HepG2 (cell line): ENCODE measurements around the gene TPPP2. TPM values are rescaled to one million over a fixed set of nuclear protein-coding genes. Genes with fewer than 3 reads are reported as not detected.

ENCODE experiments used
- E2F1 ChIP-seq: sonication (generic); formaldehyde crosslinking; IDR thresholded peaks from 2 replicates; pipeline ENCODE4 v1.5.0; 2020; ENCODE audit warnings: missing genetic modification reagents
- GPBP1L1 ChIP-seq: sonication (generic); formaldehyde crosslinking; IDR thresholded peaks from 2 replicates; pipeline ENCODE4 v1.5.0; 2020; ENCODE audit warnings: mild to moderate bottlenecking, missing genetic modification reagents
- HES4 ChIP-seq: sonication (generic); formaldehyde crosslinking; IDR thresholded peaks from 2 replicates; pipeline ENCODE4 v1.9.0; 2021; ENCODE audit warnings: mild to moderate bottlenecking, missing genetic modification reagents, borderline replicate concordance
- HNRNPLL ChIP-seq: fragments of 200-400 bp; formaldehyde crosslinking; IDR thresholded peaks from 2 replicates; pipeline ENCODE4 v1.6.1; 2017; ENCODE audit warnings: mild to moderate bottlenecking, low read depth, low read length; ENCODE audit not compliant: poor library complexity, severe bottlenecking
- HOXA9 ChIP-seq: sonication (generic); formaldehyde crosslinking; IDR thresholded peaks from 2 replicates; pipeline ENCODE4 v1.8.1; 2022; ENCODE audit warnings: missing genetic modification reagents, mild to moderate bottlenecking, moderate library complexity, borderline replicate concordance
- NCOA2 ChIP-seq: sonication (generic); formaldehyde crosslinking; IDR thresholded peaks from 2 replicates; pipeline ENCODE4 v1.8.0; 2022; ENCODE audit warnings: inconsistent platforms
- SATB2 ChIP-seq: sonication (generic); formaldehyde crosslinking; IDR thresholded peaks from 2 replicates; pipeline ENCODE4 v1.5.0; 2020; ENCODE audit warnings: missing genetic modification reagents
- SOX6 ChIP-seq, 2 experiments: fragments of 450-650 bp in 1 of 2; sonication (generic) in 1 of 2; formaldehyde crosslinking in 1 of 2; IDR thresholded peaks; 2 replicates each; pipeline versions ENCODE4 v1.4.0 to v1.6.1; 2017 to 2020; ENCODE audit warnings: antibody characterized with exemption in 1 of 2, mild to moderate bottlenecking in 1 of 2, missing genetic modification reagents in 1 of 2
- SRF ChIP-seq: IDR thresholded peaks from 2 replicates; pipeline ENCODE4 v1.6.1; 2011; ENCODE audit warnings: mild to moderate bottlenecking, low read depth, low read length, moderate library complexity
- TBX2 ChIP-seq: sonication (generic); formaldehyde crosslinking; IDR thresholded peaks from 2 replicates; pipeline ENCODE4 v1.5.0; 2020; ENCODE audit warnings: missing genetic modification reagents, mild to moderate bottlenecking, borderline replicate concordance
- UBTF ChIP-seq: sonication (generic); formaldehyde crosslinking; IDR thresholded peaks from 2 replicates; pipeline ENCODE4 v1.4.0; 2020; ENCODE audit warnings: mild to moderate bottlenecking, missing genetic modification reagents
- ZFP90 ChIP-seq: sonication (generic); formaldehyde crosslinking; IDR thresholded peaks from 2 replicates; pipeline ENCODE4 v1.8.0; 2022; ENCODE audit warnings: missing genetic modification reagents, mild to moderate bottlenecking, inconsistent platforms, borderline replicate concordance
- ZNF17 ChIP-seq: sonication (generic); formaldehyde crosslinking; IDR thresholded peaks from 2 replicates; pipeline ENCODE4 v1.5.0; 2020; ENCODE audit warnings: mild to moderate bottlenecking, missing genetic modification reagents
- ZNF326 ChIP-seq: sonication (generic); formaldehyde crosslinking; IDR thresholded peaks from 2 replicates; pipeline ENCODE4 v1.4.0; 2020; ENCODE audit warnings: missing genetic modification reagents, borderline replicate concordance
- ZNF333 ChIP-seq: sonication (generic); formaldehyde crosslinking; IDR thresholded peaks from 2 replicates; pipeline ENCODE4 v1.4.0; 2020; ENCODE audit warnings: mild to moderate bottlenecking, missing genetic modification reagents, borderline replicate concordance
- ZNF749 ChIP-seq: sonication (generic); formaldehyde crosslinking; IDR thresholded peaks from 2 replicates; pipeline ENCODE4 v1.8.0; 2022; ENCODE audit warnings: mild to moderate bottlenecking, missing genetic modification reagents, moderate library complexity, borderline replicate concordance
- ZNF75D ChIP-seq: sonication (generic); formaldehyde crosslinking; IDR thresholded peaks from 2 replicates; pipeline ENCODE4 v1.8.1; 2023; ENCODE audit warnings: missing genetic modification reagents, mild to moderate bottlenecking, borderline replicate concordance
- polyA plus RNA-seq, 8 experiments: library from polyadenylated mRNA; depleted of rRNA in 3 of 8; stranded (reverse) in 7 of 8; unstranded in 1 of 8; fragments of >200 nt; fragmentation: Illumina TruSeq in 4 of 8; extraction: Trizol in 4 of 8; gene quantifications; 2 replicates each; pipeline versions ENCODE4 v1.2.1 to v1.2.3, GENCODE V29; 2011 to 2016; ENCODE audit warnings: low read depth in 4 of 8, missing spikeins in 1 of 8, mixed read lengths in 1 of 8; ENCODE audit not compliant: insufficient read depth in 1 of 8
- total RNA-seq, 5 experiments: library from RNA; depleted of rRNA; stranded (reverse); fragments of >200 nt; fragmentation: Illumina TruSeq; extraction: Trizol; gene quantifications; 2 replicates each; pipeline ENCODE4 v1.2.3, GENCODE V29; 2016; ENCODE audit warnings: low read depth in 1 of 5
- TF ChIP-seq, protein P1 (sequence below): sonication (generic); formaldehyde crosslinking; conservative IDR thresholded peaks from 2 replicates; pipeline ENCODE4 v1.4.0; 2020; ENCODE audit warnings: missing genetic modification reagents
- TF ChIP-seq, protein P2 (sequence below): IDR thresholded peaks from 2 replicates; pipeline ENCODE4 v1.6.1; 2018; ENCODE audit warnings: missing genetic modification reagents, mild to moderate bottlenecking, missing compliant biosample characterization

TPPP2 gene
- total and polyA plus RNA-seq, 2 of the 13 experiments (the other 11 are each of a cell fraction or from before 2014, with no cell fraction given) = 0.58 to 4.2 TPM

DNA sequence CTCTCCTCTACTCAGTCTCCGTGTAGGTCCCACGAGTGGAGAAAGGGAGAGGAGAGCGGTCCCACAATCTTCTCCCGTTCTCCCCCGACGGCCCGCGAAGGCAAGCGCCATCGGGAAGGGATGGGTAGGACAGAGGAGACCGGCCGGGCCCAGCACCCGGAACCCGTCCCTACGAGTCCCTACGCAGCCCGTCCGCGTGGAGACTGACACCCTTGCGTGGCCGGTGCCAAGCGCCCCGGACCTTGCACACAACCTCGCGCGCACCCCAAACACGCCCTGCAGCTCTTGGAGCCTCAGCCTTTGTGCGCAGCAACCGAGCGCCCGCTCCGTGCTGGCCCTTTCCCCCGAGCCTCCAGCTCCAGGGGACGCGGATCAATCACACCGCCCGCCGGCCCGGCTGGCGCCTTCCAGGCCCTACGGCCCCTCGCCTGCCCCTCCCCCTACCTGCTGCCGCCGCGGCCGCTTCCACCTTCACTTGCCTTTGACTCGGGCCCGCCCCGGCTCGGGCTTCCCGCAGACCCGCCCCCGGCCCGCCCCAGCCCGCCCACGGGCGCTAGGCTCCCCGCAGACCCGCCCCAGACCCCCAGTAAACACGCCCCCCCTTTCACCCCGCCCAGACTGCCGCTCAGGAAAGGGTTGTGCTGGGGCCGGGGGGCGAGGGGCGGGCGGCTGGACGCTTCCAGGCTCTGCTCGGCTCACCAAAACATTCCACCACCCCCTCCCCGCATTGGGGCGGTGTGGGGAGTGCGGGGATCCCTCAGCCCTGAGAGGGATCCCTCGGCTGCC is 5.2 kb upstream of the TPPP2 start, which contains the start of gene NDRG2 (continued):
- no peak for TF ChIP-seq GPBP1L1 (CRISPR knock-in tag)
- TF ChIP-seq HOXA9 (CRISPR knock-in tag) = peak; percentile 62; the same call in 1 of the 2 replicates
- TF ChIP-seq HES4 (CRISPR knock-in tag) = peak; percentile 92
- TF ChIP-seq, protein P1, sequence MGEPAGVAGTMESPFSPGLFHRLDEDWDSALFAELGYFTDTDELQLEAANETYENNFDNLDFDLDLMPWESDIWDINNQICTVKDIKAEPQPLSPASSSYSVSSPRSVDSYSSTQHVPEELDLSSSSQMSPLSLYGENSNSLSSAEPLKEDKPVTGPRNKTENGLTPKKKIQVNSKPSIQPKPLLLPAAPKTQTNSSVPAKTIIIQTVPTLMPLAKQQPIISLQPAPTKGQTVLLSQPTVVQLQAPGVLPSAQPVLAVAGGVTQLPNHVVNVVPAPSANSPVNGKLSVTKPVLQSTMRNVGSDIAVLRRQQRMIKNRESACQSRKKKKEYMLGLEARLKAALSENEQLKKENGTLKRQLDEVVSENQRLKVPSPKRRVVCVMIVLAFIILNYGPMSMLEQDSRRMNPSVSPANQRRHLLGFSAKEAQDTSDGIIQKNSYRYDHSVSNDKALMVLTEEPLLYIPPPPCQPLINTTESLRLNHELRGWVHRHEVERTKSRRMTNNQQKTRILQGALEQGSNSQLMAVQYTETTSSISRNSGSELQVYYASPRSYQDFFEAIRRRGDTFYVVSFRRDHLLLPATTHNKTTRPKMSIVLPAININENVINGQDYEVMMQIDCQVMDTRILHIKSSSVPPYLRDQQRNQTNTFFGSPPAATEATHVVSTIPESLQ (CRISPR knock-in tag) = no peak
- TF ChIP-seq ZFP90 (CRISPR knock-in tag) = peak; percentile 17; the same call in 1 of the 2 replicates
- TF ChIP-seq ZNF17 = 0 out of 2 replicates have a peak, but pooled peaks have one; percentile 37
- TF ChIP-seq SRF = 0 out of 2 replicates have a peak, but pooled peaks have one; percentile 9
- no peak for TF ChIP-seq SOX6 (IDR thresholded peaks at IDR 0.05)
- TF ChIP-seq SOX6 (CRISPR knock-in tag; IDR thresholded peaks at IDR 0.05) = peak; percentile 53
- TF ChIP-seq ZNF326 (CRISPR knock-in tag) = no peak
- peak; percentile 94; the same call in 1 of the 2 replicates for TF ChIP-seq ZNF333 (CRISPR knock-in tag)
- TF ChIP-seq E2F1 (CRISPR knock-in tag) = peak; percentile 71
- TF ChIP-seq TBX2 = peak; percentile 69
- TF ChIP-seq UBTF (CRISPR knock-in tag) = peak; percentile 90
- TF ChIP-seq, protein P2, sequence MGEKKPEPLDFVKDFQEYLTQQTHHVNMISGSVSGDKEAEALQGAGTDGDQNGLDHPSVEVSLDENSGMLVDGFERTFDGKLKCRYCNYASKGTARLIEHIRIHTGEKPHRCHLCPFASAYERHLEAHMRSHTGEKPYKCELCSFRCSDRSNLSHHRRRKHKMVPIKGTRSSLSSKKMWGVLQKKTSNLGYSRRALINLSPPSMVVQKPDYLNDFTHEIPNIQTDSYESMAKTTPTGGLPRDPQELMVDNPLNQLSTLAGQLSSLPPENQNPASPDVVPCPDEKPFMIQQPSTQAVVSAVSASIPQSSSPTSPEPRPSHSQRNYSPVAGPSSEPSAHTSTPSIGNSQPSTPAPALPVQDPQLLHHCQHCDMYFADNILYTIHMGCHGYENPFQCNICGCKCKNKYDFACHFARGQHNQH (CRISPR knock-in tag) = peak; percentile 57; the same call in 1 of the 2 replicates
- TF ChIP-seq ZNF749 = peak; percentile 90; the same call in 1 of the 2 replicates
- peak; percentile 60 for TF ChIP-seq HNRNPLL
- peak; percentile 71; the same call in 1 of the 2 replicates for TF ChIP-seq NCOA2 (CRISPR knock-in tag)
- TF ChIP-seq ZNF75D = no peak
- peak; percentile 87; the same call in 1 of the 2 replicates for TF ChIP-seq SATB2 (CRISPR knock-in tag)
